SHP77 treated with DMSO at 0.1 percent for 48 hours (cell line): Measurements from ENCODE around the gene ADCY9.
A peak's percentile ranks its signal among the peaks of the same experiment; 100 is the strongest.

Experiments used
- DNase-seq: peaks from one replicate; lab custom pipeline; 2025; lab: John Stamatoyannopoulos, UW

The ADCY9 gene

DNA sequence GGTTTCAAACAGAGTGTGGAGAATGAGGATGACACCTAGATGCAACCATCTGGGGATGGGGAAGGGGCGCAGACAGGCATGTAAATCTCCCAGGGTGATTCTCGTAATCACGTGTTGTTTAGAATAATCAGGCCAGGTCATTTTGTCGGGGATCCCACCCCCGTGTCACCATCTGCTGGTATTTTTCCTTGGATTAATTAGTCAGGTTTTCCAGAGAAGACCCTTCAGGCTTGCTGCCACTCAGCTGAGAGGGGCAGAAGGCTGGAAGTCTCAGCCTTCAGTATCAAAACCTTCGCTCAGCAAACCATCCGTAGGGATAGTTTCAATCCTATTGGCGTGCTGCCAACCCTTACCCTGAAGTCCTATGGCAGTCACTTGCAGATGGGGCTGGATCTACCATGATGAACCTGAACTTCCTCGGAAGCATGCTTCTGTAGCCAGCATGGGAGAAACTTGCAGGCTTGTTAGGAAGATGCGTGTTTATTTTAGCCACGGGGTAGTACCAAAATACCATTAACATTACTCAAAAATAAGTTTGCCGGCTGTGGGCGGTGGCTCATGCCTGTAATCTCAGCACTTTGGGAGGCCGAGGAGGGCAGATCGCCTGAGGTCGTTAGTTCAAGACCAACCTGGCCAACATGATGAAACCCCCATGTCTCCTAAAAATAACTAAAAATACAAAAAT, 7.5 kb upstream of the ADCY9 start:
- no peak for DNase-seq

DNA sequence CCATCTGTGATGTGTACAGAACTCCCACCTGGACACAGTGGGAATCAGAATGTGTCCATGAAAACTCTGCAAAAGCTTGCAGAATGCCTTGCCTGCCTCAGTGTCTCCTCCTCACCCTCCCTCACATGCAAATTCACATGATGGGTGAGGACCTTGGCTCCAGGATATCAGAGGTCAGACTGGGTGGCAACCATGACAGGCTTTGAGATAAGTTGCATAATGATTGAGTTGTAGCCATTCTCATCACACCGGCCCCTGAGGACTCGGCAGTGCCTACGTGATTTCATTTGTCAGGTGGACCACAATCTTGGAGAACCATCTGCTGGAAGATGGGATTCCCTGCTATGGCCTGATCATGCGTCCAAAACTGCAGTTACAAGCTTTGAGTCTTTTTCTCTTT, 3.9 kb upstream of the ADCY9 start:
- DNase-seq = no peak

DNA sequence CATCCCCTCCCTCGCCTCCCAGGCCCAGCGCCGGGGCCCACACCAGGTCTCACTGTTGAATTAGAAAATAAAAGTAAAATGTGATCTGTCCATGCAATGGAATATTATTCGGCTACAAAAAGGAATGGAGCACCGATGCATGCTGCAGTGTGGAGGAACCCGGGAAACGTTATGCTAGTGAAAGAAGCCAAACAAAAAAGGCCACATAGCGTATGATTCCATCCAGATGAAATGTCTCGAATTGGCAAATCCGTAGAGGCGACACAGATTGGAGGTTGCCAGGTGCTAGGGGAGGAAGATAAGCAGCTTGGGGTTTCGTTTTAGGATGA, 972 bp upstream of the ADCY9 start:
- DNase-seq = no peak

DNA sequence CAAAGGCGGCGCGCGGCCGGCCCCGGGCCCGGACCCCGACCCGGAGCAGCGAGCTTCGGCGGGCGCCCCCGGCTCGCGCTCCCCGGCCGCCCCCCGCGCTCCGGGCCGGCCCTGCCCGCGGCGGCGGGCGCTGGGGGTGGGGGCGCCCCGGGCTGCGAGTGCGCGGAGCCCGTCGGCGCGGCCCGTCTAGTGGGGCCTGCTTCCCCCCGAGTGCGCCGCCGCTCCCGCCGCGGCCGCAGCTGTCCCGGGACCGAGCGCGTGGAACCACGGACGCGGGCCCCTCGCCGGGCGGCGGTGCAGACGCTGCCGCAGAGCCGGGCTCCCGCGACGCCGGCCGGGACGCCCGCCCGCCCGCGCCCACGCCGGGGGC, 308 bp downstream of the ADCY9 start:
- DNase-seq = no peak

GRCh38 chr16:4115209-4115948, 863 bp downstream of the ADCY9 start:
- no peak for DNase-seq

DNA sequence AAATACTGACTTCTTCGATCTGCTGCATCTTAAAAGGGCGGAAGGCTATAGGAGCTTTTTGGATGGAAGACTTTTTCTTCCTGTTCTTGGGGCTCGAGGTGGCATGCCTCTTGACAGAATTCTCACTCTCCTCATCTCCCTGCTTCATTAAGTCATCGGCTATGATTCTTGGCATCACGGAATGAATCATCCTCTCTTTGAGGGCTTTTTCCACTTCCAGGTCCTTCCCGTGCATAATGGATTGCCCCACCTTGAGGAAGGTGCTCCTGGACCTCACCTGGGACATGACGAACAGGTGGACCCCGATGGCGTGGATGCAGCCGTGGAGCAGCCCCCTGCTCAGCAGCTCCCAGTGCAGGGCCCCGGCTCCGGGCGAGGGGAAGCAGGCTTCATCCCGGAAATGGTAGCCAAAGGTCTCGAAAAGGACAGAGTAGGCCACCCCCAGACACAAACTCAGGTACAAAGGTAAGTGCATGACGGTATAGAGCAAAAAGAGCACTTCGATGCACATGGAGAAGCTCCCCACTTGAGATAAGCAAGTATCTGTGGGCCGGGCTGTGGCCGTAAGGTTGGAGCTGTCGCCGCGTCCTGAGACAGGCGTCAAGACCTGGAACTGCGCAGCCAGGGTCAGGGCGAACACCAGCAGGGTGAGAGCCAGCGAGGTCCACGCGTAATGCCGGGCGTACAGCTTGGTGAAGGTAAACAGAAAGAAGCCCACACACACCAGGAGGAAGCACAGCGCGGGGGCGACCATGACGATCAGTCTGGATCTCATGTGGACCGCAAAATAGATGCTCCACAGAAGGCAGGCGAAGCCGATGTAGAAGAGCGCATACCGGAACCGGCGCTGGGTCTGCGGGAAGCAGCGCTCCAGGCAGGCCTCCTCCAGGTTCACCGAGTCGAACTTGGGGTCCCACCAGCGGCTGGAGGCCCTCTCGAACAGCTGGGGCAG, 1.7 kb downstream of the ADCY9 start:
- no peak for DNase-seq

GRCh38 chr16:4113358-4114256, 2.6 kb downstream of the ADCY9 start:
- DNase-seq = no peak

DNA sequence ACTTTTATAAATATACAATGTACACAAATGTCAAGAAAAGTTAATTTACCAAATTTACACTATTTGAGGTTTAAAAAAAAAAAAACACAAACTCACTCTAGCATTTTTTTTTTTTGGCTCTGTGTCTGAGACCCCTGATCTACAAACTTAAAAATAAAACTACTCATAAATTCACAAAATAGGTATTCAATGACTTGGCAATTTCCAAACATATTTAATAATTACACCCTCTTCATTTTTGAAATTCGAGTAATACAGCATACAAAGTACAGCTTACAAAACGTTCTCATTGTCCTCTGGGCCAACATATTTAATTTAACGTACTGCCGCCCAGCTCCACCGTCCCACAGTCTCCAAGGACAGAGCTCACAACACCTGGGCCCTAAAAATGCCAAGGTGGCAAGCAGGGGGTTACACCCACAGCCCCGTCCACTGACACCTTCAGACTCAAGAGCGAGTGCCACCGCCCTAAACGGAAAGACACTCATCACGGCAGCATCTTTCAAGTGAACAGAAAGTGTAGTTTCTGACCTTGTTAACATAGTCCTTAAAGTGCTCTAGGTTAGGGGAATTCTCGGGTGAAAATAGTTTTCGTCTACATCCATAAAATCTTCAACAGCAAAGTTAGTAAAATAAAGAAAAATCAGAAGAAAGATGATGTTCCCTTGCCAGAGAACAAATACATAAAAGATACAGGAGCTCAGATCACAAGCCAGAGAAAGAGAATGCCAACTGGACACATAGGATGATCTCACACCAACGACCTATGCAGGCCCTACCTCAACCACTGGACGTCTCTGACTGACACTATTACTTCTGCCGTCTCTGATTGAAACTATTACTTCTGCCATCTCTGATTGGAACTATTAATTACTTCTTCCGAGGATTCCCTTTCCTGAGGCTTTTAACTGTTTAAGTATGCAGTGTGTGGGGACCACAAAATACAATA, 4.2 kb downstream of the ADCY9 start:
- DNase-seq = peak; percentile 13

DNA sequence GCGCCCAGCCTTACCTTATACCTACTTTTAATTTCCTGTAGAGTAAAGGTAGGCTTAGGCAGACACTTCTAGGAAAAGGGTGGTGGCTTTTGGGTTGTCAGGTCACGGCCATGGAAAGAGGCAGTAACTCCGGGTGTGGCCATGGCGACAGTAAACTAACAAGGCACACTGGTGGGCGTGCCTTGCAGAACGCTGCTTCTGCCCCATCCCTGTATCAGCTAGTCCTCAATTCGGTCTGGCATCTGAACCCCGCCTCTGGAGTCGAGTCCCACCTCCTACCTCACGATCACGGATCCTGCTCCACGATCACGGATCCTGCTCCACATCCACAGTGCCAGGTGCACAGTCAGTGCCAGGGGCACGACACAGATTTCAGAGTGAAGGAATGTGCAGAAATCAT, 5.6 kb downstream of the ADCY9 start:
- no peak for DNase-seq

DNA sequence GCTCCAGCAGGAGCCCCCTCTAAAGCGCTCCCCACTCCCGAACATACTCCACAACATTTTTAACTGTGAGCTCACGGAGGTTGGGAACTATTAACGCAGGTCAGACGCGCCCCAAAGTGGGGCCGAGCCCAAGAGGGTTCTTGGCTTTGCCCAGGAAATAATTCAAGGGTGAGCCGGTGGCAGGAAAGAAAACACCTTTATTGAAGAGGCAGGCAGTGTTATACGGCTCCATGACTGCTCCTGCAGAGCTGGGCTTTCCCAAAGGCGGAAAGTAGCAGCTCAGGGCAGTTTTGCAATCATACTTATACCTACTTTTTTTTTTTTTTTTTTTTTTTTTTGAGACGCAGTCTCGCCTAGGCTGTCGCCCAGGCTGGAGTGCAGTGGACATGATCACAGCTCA, 6.2 kb downstream of the ADCY9 start:
- no peak for DNase-seq

DNA sequence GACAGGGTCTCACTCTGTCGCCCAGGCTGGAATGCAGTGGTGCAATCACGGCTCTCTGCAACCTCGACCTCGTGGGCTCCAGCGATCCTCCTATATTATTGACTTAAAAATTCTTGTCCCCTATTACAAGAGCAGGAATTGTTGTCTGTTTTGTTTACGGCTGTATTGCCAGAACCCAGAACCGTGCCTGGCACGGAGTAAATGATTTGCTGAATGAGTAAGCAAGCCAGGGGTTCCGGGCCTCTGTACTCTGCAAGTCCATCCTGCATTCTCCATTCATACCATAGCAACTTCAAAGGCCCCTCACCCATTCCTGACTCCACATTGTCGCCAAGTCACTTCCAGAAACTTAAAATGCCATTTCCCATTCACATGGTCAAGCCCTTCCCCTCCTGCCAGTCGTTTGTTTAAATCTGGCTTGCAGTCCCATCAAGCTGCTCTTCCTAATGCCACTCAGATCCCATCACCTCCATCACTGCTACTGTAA, 6.9 kb downstream of the ADCY9 start:
- DNase-seq = no peak

- DNase-seq = no peak
Observed at GRCh38 chr16:4106516-4106915, 9.7 kb downstream of the ADCY9 start.

GRCh38 chr16:4105848-4106247, 10.4 kb downstream of the ADCY9 start:
- DNase-seq = no peak

- no peak for DNase-seq
Observed at GRCh38 chr16:4103745-4104144, 12.5 kb downstream of the ADCY9 start.

- DNase-seq = no peak
Observed at GRCh38 chr16:4101421-4102219, 14.6 kb downstream of the ADCY9 start.

DNA sequence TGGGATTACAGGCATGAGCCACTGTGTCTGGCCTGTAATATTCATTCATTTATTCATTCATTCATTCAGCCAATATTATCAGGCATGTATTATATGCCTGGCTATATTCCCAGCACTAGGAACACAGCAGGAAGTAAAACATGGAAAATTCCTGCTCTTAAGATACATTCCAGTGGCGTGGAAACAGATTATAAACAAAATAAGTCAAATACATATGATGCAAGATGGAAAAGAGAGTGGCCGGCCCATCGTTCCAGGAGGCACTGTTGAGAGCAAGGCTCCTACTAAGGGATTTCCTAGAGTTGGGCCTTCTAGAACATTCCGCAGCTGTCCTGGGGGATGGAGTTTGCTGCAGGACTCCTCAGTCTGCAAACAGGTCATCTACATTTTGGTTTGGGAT, 17.7 kb downstream of the ADCY9 start:
- DNase-seq = no peak

- DNase-seq = no peak
Observed at GRCh38 chr16:4097826-4098240, 18.4 kb downstream of the ADCY9 start.

GRCh38 chr16:4096509-4096908, 19.7 kb downstream of the ADCY9 start:
- DNase-seq = no peak

DNA sequence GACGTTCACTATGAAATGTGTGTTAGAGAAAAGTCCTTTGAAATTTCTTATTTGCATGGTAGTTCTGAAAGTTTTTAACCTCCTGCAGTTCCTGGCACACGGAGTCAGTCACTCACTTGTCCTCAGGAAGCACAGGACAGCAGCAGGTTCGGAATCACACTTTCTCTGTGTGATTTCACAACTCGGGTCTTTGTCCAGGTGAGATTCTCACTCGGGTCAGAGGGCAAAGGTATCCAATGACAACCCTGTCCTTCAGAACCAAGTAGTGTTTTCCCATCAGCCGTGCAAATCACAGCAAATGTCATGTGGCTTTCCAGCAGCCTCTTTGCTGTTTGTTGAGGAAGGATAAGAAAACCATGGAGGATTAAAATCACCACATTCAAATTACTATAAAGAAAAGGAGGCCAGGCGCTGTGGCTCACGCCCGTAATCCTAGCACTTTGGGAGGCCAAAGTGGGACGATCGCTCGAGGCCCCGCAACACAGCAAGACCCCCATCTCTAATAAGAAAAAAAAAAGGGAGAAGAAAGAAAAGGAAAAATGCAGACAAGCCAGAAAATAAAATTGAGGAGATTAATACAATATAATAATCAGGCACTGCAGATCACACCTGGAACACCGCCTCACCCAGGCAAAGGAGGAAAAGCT, 22.0 kb downstream of the ADCY9 start:
- no peak for DNase-seq
